HepG2 (cell line): Measurements from ENCODE around the gene CLN6.
"Not testable (repeated sequence)": the region's sequence is repeated elsewhere in the genome, so short reads cannot be mapped to it uniquely, and the experiment has no call there.

Experiments
- POLR2A ChIP-seq, 2 experiments: IDR thresholded peaks; 2 replicates each; pipeline ENCODE4 v1.6.1; 2011; ENCODE audit warnings: low read depth in 2 of 2, low read length in 2 of 2, mild to moderate bottlenecking in 1 of 2, moderate library complexity in 1 of 2; ENCODE audit not compliant: insufficient read depth in 1 of 2
- TF ChIP-seq, protein P1 (sequence below): sonication (generic); formaldehyde crosslinking; IDR thresholded peaks from 2 replicates; pipeline ENCODE4 v1.5.0; 2020; ENCODE audit warnings: mild to moderate bottlenecking, missing genetic modification reagents, moderate library complexity

DNA sequence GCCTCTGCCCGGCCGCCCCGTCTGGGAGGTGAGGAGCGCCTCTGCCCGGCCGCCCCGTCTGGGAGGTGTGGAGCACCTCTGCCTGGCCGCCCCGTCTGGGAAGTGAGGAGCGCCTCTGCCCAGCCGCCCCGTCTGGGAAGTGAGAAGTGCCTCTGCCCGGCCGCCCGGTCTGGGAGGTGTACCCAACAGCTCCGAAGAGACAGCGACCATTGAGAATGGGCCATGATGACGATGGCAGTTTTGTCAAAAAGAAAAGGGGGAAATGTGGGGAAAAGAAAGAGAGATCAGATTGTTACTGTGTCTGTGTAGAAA lies 7.1 kb downstream of the CLN6 start:
- TF ChIP-seq, protein P1, sequence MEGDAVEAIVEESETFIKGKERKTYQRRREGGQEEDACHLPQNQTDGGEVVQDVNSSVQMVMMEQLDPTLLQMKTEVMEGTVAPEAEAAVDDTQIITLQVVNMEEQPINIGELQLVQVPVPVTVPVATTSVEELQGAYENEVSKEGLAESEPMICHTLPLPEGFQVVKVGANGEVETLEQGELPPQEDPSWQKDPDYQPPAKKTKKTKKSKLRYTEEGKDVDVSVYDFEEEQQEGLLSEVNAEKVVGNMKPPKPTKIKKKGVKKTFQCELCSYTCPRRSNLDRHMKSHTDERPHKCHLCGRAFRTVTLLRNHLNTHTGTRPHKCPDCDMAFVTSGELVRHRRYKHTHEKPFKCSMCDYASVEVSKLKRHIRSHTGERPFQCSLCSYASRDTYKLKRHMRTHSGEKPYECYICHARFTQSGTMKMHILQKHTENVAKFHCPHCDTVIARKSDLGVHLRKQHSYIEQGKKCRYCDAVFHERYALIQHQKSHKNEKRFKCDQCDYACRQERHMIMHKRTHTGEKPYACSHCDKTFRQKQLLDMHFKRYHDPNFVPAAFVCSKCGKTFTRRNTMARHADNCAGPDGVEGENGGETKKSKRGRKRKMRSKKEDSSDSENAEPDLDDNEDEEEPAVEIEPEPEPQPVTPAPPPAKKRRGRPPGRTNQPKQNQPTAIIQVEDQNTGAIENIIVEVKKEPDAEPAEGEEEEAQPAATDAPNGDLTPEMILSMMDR (CRISPR knock-in tag), result not testable (repeated sequence)
- TF ChIP-seq POLR2A (IDR thresholded peaks at IDR 0.05; ENCODE audit: insufficient read depth in 1 of 2, low read depth in 2 of 2, low read length in 2 of 2), result not testable (repeated sequence)
